IMR-90 (cell line): Measurements from ENCODE around the gene SLC35B2. TPM values are rescaled to one million over a fixed set of nuclear protein-coding genes. Genes with fewer than 3 reads are reported as not detected.

Experiments used
- ATAC-seq: fragments of 200-7000 bp; cut with Tn5 transposase; 2 replicates; pipeline ENCODE4 v1.9.1; 2020; ENCODE audit warnings: low read depth, mild to moderate bottlenecking, moderate library complexity
- BruUV-seq: library from RNA; stranded (reverse); fragments of 400-500 nt; replicated peaks from 2 replicates; lab custom pipeline; 2021; lab: Mats Ljungman, UMichigan
- CTCF ChIA-PET: fragments of 300-600 bp; formaldehyde crosslinking; extraction: SDS; loops from one replicate; lab custom pipeline; 2021; ENCODE audit warnings: antibody characterized with exemption; lab: Yijun Ruan, JAX
- POLR2A ChIA-PET: fragments of 300-600 bp; sonication (Branson Sonifier 250); formaldehyde crosslinking; loops from one replicate; lab custom pipeline; 2022; ENCODE audit warnings: antibody characterized with exemption; ENCODE audit not compliant: unreplicated experiment; lab: Charles Lee
- DNase-seq: peaks from one replicate; pipeline ENCODE4 v3.0.0; 2013
- H2AFZ ChIP-seq: replicated peaks from 2 replicates; pipeline ENCODE3; 2013; ENCODE audit warnings: low read length, mild to moderate bottlenecking; ENCODE audit not compliant: poor library complexity
- H2AK5ac ChIP-seq: 2 replicates; pipeline ENCODE4 v1.6.1; 2013; ENCODE audit warnings: low read depth, low read length, inconsistent platforms
- H2AK9ac ChIP-seq: replicated peaks from 2 replicates; pipeline ENCODE3; 2013; ENCODE audit warnings: mild to moderate bottlenecking, low read depth, low read length, moderate library complexity; ENCODE audit not compliant: poor library complexity
- H2BK120ac ChIP-seq: 2 replicates; pipeline ENCODE4 v1.6.1; 2013; ENCODE audit warnings: low read depth, low read length, inconsistent platforms
- H2BK15ac ChIP-seq: 3 replicates; pipeline ENCODE4 v1.6.1; 2013; ENCODE audit warnings: low read depth, low read length, inconsistent platforms
- H2BK20ac ChIP-seq: 2 replicates; pipeline ENCODE4 v1.6.1; 2013; ENCODE audit warnings: low read depth, mild to moderate bottlenecking, inconsistent platforms, low read length, moderate library complexity
- H2BK5ac ChIP-seq: 2 replicates; pipeline ENCODE4 v1.6.1; 2013; ENCODE audit warnings: mild to moderate bottlenecking, low read depth, low read length, inconsistent platforms; ENCODE audit not compliant: poor library complexity, severe bottlenecking
- H3K14ac ChIP-seq: replicated peaks from 2 replicates; pipeline ENCODE4 v1.6.1; 2013; ENCODE audit warnings: low read depth, low read length, inconsistent platforms
- H3K18ac ChIP-seq: 2 replicates; pipeline ENCODE4 v1.6.1; 2013; ENCODE audit warnings: low read depth, low read length, control low read depth
- H3K23ac ChIP-seq: 2 replicates; pipeline ENCODE4 v1.6.1; 2013; ENCODE audit warnings: low read depth, low read length, inconsistent platforms
- H3K27ac ChIP-seq: 2 replicates; pipeline ENCODE4 v1.5.1; 2013; ENCODE audit warnings: mild to moderate bottlenecking, control low read depth, low read length; ENCODE audit not compliant: insufficient read depth
- H3K27me3 ChIP-seq: 2 replicates; pipeline ENCODE4 v1.6.1; 2013; ENCODE audit warnings: low read length; ENCODE audit not compliant: control insufficient read depth, insufficient read depth
- H3K36me3 ChIP-seq: 2 replicates; pipeline ENCODE4 v1.6.1; 2013; ENCODE audit warnings: low read length, mixed read lengths; ENCODE audit not compliant: control insufficient read depth, insufficient read depth
- H3K4ac ChIP-seq: 2 replicates; pipeline ENCODE4 v1.6.1; 2013; ENCODE audit warnings: low read depth, low read length, inconsistent platforms
- H3K4me1 ChIP-seq: 2 replicates; pipeline ENCODE4 v1.6.1; 2013; ENCODE audit warnings: low read length, mixed read lengths; ENCODE audit not compliant: control insufficient read depth, insufficient read depth
- H3K4me2 ChIP-seq: 2 replicates; pipeline ENCODE4 v1.6.1; 2013; ENCODE audit warnings: low read depth, mild to moderate bottlenecking, control low read depth, low read length, moderate library complexity
- H3K4me3 ChIP-seq: 2 replicates; pipeline ENCODE4 v1.5.1; 2013; ENCODE audit warnings: low read depth, mild to moderate bottlenecking, control low read depth, low read length, moderate library complexity; ENCODE audit not compliant: insufficient read depth
- H3K56ac ChIP-seq: 2 replicates; pipeline ENCODE4 v1.6.1; 2013; ENCODE audit warnings: low read length, inconsistent platforms; ENCODE audit not compliant: insufficient read depth; ENCODE audit errors: extremely low read depth
- H3K79me1 ChIP-seq, 2 experiments: 2 replicates each; pipeline ENCODE4 v1.6.1; 2013; ENCODE audit warnings: low read length in 2 of 2, inconsistent platforms in 1 of 2, low read depth in 1 of 2
- H3K9ac ChIP-seq: 2 replicates; pipeline ENCODE4 v1.6.1; 2013; ENCODE audit warnings: low read depth, low read length, control low read depth
- H3K9me1 ChIP-seq: 2 replicates; pipeline ENCODE4 v1.6.1; 2013; ENCODE audit warnings: low read length, inconsistent platforms; ENCODE audit not compliant: insufficient read depth
- H3K9me3 ChIP-seq: 2 replicates; pipeline ENCODE4 v1.6.1; 2013; ENCODE audit warnings: low read length; ENCODE audit not compliant: control insufficient read depth, insufficient read depth
- H4K20me1 ChIP-seq: 2 replicates; pipeline ENCODE4 v1.6.1; 2013; ENCODE audit warnings: low read length, inconsistent platforms; ENCODE audit not compliant: insufficient read depth
- H4K5ac ChIP-seq: 2 replicates; pipeline ENCODE4 v1.6.1; 2013; ENCODE audit warnings: mild to moderate bottlenecking, low read depth, low read length, control low read depth
- H4K8ac ChIP-seq, 2 experiments: 2 replicates each; pipeline ENCODE4 v1.6.1; 2013; ENCODE audit warnings: low read depth in 2 of 2, low read length in 2 of 2, control low read depth in 1 of 2, inconsistent platforms in 1 of 2
- H4K91ac ChIP-seq: 2 replicates; pipeline ENCODE4 v1.6.1; 2013; ENCODE audit warnings: low read depth, low read length, inconsistent platforms; ENCODE audit not compliant: insufficient read depth
- BHLHE40 ChIP-seq: fragments of 150-350 bp; IDR thresholded peaks from 2 replicates; pipeline ENCODE4 v1.6.1; 2016; ENCODE audit warnings: mild to moderate bottlenecking, low read depth, low read length
- CTCF ChIP-seq: conservative IDR thresholded peaks from 2 replicates; pipeline ENCODE4 v1.5.1; 2012; ENCODE audit warnings: mild to moderate bottlenecking, low read depth, low read length, improper control_type of control experiment
- FOS ChIP-seq: fragments of 150-350 bp; IDR thresholded peaks from 2 replicates; pipeline ENCODE4 v1.6.1; 2016; ENCODE audit warnings: low read depth, low read length
- MAFK ChIP-seq: IDR thresholded peaks from 2 replicates; pipeline ENCODE4 v1.6.1; 2012; ENCODE audit warnings: low read depth, low read length, improper control_type of control experiment
- MAZ ChIP-seq: IDR thresholded peaks from 2 replicates; pipeline ENCODE4 v1.6.1; 2012; ENCODE audit warnings: low read depth, mild to moderate bottlenecking, low read length, improper control_type of control experiment, moderate library complexity, borderline replicate concordance
- NFE2L2 ChIP-seq: fragments of 150-350 bp; IDR thresholded peaks from 2 replicates; pipeline ENCODE4 v1.6.1; 2016; ENCODE audit warnings: low read depth, mild to moderate bottlenecking, low read length
- POLR2A ChIP-seq: IDR thresholded peaks from 2 replicates; pipeline ENCODE4 v1.6.1; 2012; ENCODE audit warnings: mild to moderate bottlenecking, low read depth, low read length
- RCOR1 ChIP-seq: IDR thresholded peaks from 2 replicates; pipeline ENCODE4 v1.6.1; 2012; ENCODE audit warnings: mild to moderate bottlenecking, low read length, improper control_type of control experiment; ENCODE audit not compliant: insufficient replicate concordance
- SMC3 ChIP-seq: fragments of 150-350 bp; IDR thresholded peaks from 2 replicates; pipeline ENCODE4 v1.6.1; 2016; ENCODE audit warnings: low read depth, mild to moderate bottlenecking, antibody characterized with exemption, low read length, moderate library complexity
- USF2 ChIP-seq: fragments of 150-350 bp; IDR thresholded peaks from 2 replicates; pipeline ENCODE4 v1.6.1; 2017; ENCODE audit warnings: mild to moderate bottlenecking, antibody characterized with exemption, low read length, low read depth
- WGBS, 2 experiments: methylation state at CpG; one replicate each; pipeline versions ENCODE4 v1.1.5 to v1.1.7; 2013; ENCODE audit warnings: missing lambda C conversion rate in 2 of 2; ENCODE audit not compliant: insufficient read length in 1 of 2; ENCODE audit errors: extremely low coverage in 2 of 2; 5-methylcytosine and 5-hydroxymethylcytosine counted together
- dilution Hi-C: fragments of 300-500 bp; cut with HindIII; formaldehyde crosslinking; loops from one replicate; pipeline ENCODE4 v1.14.3; 2018; ENCODE audit warnings: low sequenced_read_pairs; ENCODE audit not compliant: unreplicated experiment
- in situ Hi-C: fragments of 300-500 bp; cut with MboI; formaldehyde crosslinking; loops from 3 replicates; pipeline ENCODE4 v1.14.3; 2019; ENCODE audit warnings: low sequenced_read_pairs, inconsistent platforms, mixed read lengths
- intact Hi-C: fragments of 100-400 bp; cut with micrococcal nuclease; formaldehyde crosslinking; loops from 2 replicates; pipeline ENCODE4 v1.10.0; 2022
- polyA plus RNA-seq, 3 experiments: library from polyadenylated mRNA; depleted of rRNA; stranded (reverse); fragments of >200 nt; gene quantifications; 2 replicates each; pipeline ENCODE4 v1.2.3, GENCODE V29; 2012; ENCODE audit warnings: low replicate concordance in 1 of 3
- total RNA-seq: library from RNA; depleted of rRNA; stranded (reverse); fragments of >200 nt; gene quantifications from 2 replicates; pipeline ENCODE4 v1.2.3, GENCODE V29; 2012

The SLC35B2 gene
- total and polyA plus RNA-seq, 2 of the 4 experiments (the other 2 are of a cell fraction), result 51.4 to 89.9 TPM

GRCh38 chr6:44221961-44222335 is 35.4 kb downstream of the SLC35B2 start:
- ATAC-seq (no peak), DNase-seq (no peak)
- Histone ChIP-seq H3K79me1 (peaks cover 0 to 8% of the 10 kb centered on the region in 2 experiments; a peak in 1 of 4 replicates), H3K14ac (no peak overlapping the region), H4K20me1 (no peaks in the 10 kb centered on the region), H3K9ac (no peak overlapping the region), H2BK5ac (no peak overlapping the region), H3K4me2 (no peak overlapping the region), H3K36me3 (no peaks in the 10 kb centered on the region), H3K9me1 (peaks cover 4% of the 10 kb centered on the region; the same call in 1 of the 2 replicates), H4K8ac (no peak overlapping the region), H2BK120ac (no peak overlapping the region), H2BK20ac (no peak overlapping the region), H3K4me3 (no peak overlapping the region), H2AFZ (peak overlapping the region; percentile 77), H3K27me3 (peaks cover 3% of the 10 kb centered on the region; the same call in 1 of the 2 replicates), H3K9me3 (no peaks in the 10 kb centered on the region), H3K18ac (no peak overlapping the region), H4K91ac (no peak overlapping the region; the same call in 1 of the 2 replicates), H3K27ac (no peak overlapping the region), H3K56ac (no peak overlapping the region), H2AK5ac (peak overlapping the region; percentile 28; the same call in 1 of the 2 replicates), H2AK9ac (peak overlapping the region; percentile 44), H3K23ac (no peak overlapping the region), H3K4ac (peak overlapping the region; percentile 55; the same call in 1 of the 2 replicates), H3K4me1 (peaks cover 16% of the 10 kb centered on the region), H2BK15ac (no peak overlapping the region), H4K5ac (no peak overlapping the region)
- TF ChIP-seq CTCF (no peak), USF2 (no peak), NFE2L2 (no peak), POLR2A (no peak), RCOR1 (no peak), MAFK (no peak), MAZ (no peak), BHLHE40 (no peak), SMC3 (no peak), FOS (no peak)
- dilution Hi-C loops (no loop called here), in situ Hi-C loops (no loop called here), intact Hi-C loops (no loop called here)
- ChIA-PET CTCF (interaction anchor here (1.2 to 4.1 kb wide), 2 partner anchors 12 to 24 kb away, joined by 3 to 20 read pairs; no protein-coding TSS in a partner anchor), POLR2A (interaction anchor here (0.6 kb wide), 2 partner anchors 171 to 619 kb away, joined by 6 to 8 read pairs; no protein-coding TSS in a partner anchor)
- BruUV-seq, result no TSS peak
- no CpG with 5 or more reads among the region's 2 CpGs for WGBS, 2 experiments
